ENCODE measurements around the gene HSPD1.

GRCh38 chr2:197543206-197543605 is 43.6 kb upstream of the HSPD1 start:
- TF ChIP-seq NR2C2 (IDR thresholded peaks at IDR 0.05; ENCODE audit: borderline replicate concordance, control insufficient read depth, insufficient read length, low read depth): no peak
- no peak for TF ChIP-seq ZBTB40 (IDR thresholded peaks at IDR 0.05; ENCODE audit: borderline replicate concordance)
- no peak for TF ChIP-seq YBX1 (IDR thresholded peaks at IDR 0.05)
- TF ChIP-seq KAT2A (conservative IDR thresholded peaks at IDR 0.05; ENCODE audit: control insufficient read depth, low read depth, low read length): no peak
- no peak for TF ChIP-seq CHD1 (IDR thresholded peaks at IDR 0.05; ENCODE audit: low read depth, low read length)
